ENCODE measurements around the gene IARS2.

IARS2 gene

GRCh38 chr1:220129479-220130210 is 35.7 kb downstream of the IARS2 start:
- no peak overlapping the region for H3K4me3 ChIP-seq (replicated peaks; ENCODE audit: low read depth, low read length)
- no peak for DNase-seq (ENCODE audit: extremely low read depth, low read depth)
- TF ChIP-seq, protein P1, sequence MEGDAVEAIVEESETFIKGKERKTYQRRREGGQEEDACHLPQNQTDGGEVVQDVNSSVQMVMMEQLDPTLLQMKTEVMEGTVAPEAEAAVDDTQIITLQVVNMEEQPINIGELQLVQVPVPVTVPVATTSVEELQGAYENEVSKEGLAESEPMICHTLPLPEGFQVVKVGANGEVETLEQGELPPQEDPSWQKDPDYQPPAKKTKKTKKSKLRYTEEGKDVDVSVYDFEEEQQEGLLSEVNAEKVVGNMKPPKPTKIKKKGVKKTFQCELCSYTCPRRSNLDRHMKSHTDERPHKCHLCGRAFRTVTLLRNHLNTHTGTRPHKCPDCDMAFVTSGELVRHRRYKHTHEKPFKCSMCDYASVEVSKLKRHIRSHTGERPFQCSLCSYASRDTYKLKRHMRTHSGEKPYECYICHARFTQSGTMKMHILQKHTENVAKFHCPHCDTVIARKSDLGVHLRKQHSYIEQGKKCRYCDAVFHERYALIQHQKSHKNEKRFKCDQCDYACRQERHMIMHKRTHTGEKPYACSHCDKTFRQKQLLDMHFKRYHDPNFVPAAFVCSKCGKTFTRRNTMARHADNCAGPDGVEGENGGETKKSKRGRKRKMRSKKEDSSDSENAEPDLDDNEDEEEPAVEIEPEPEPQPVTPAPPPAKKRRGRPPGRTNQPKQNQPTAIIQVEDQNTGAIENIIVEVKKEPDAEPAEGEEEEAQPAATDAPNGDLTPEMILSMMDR (IDR thresholded peaks at IDR 0.05; ENCODE audit: low read depth, low read length, missing control alignments) = no peak

GRCh38 chr1:220135755-220136154 is 41.8 kb downstream of the IARS2 start:
- no peak for DNase-seq (ENCODE audit: extremely low read depth, low read depth)
- TF ChIP-seq, protein P1 (IDR thresholded peaks at IDR 0.05; ENCODE audit: low read depth, low read length, missing control alignments) = no peak
- no peak overlapping the region for H3K4me3 ChIP-seq (replicated peaks; ENCODE audit: low read depth, low read length)

GRCh38 chr1:220137019-220137786 is 43.3 kb downstream of the IARS2 start:
- no peak overlapping the region for H3K4me3 ChIP-seq (replicated peaks; ENCODE audit: low read depth, low read length)
- DNase-seq (ENCODE audit: extremely low read depth, low read depth) = no peak
- TF ChIP-seq, protein P1 (IDR thresholded peaks at IDR 0.05; ENCODE audit: low read depth, low read length, missing control alignments) = no peak

DNA sequence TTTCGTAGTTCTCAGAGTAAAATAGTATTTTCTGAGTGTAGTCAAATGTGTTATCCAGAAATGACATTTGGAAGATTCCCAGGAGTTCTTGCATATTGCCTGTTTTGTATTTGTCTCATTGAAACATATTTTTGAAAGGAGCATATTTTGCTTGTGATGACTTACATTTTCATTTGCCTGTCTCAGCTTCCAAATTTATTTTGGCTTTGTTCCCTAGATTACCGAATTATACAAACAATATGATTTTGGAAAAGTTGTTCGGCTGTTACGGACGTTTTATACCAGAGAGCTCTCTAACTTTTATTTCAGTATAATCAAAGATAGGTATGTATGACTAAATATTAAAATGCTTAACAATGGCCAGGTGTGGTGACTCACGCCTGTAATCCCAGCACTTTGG is 46.0 kb downstream of the IARS2 start:
- no peak overlapping the region for H3K4me3 ChIP-seq (replicated peaks; ENCODE audit: low read depth, low read length)
- no peak for DNase-seq (ENCODE audit: extremely low read depth, low read depth)
- TF ChIP-seq, protein P1 (IDR thresholded peaks at IDR 0.05; ENCODE audit: low read depth, low read length, missing control alignments) = no peak

- no peak overlapping the region for H3K4me3 ChIP-seq (replicated peaks; ENCODE audit: low read depth, low read length)
- TF ChIP-seq, protein P1 (IDR thresholded peaks at IDR 0.05; ENCODE audit: low read depth, low read length, missing control alignments) = no peak
- no peak for DNase-seq (ENCODE audit: extremely low read depth, low read depth)
Observed at GRCh38 chr1:220144051-220144450, 50.1 kb downstream of the IARS2 start.

- DNase-seq (ENCODE audit: extremely low read depth, low read depth) = no peak
- TF ChIP-seq, protein P1 (IDR thresholded peaks at IDR 0.05; ENCODE audit: low read depth, low read length, missing control alignments) = no peak
- H3K4me3 ChIP-seq (replicated peaks; ENCODE audit: low read depth, low read length) = no peak overlapping the region
Observed at GRCh38 chr1:220149742-220150141, 55.8 kb downstream of the IARS2 start.

Data from HFF-Myc (cell line).